HepG2 (cell line): ENCODE data around the gene PUS3. TPM values are rescaled to one million over a fixed set of nuclear protein-coding genes. Genes with fewer than 3 reads are reported as not detected.

Source experiments
- ATAC-seq: fragments of 200-7000 bp; cut with Tn5 transposase; 3 replicates; pipeline ENCODE4 v1.9.1; 2020; ENCODE audit warnings: mild to moderate bottlenecking, moderate library complexity
- BruUV-seq: library from RNA; stranded (reverse); fragments of 400-500 nt; replicated peaks from 2 replicates; lab custom pipeline; 2021; lab: Mats Ljungman, UMichigan
- CTCF ChIA-PET: fragments of 300-600 bp; formaldehyde crosslinking; extraction: SDS; loops from one replicate; lab custom pipeline; 2021; ENCODE audit warnings: low total read pairs, inconsistent platforms, low intra/inter-chr PET ratio; lab: Yijun Ruan, JAX
- POLR2A ChIA-PET: fragments of 350-600 bp; sonication (Branson Sonifier 250); formaldehyde crosslinking; loops from one replicate; lab custom pipeline; 2020; ENCODE audit warnings: antibody characterized with exemption, inconsistent platforms; lab: Yijun Ruan, JAX
- DNase-seq: peaks from one replicate; pipeline ENCODE4 v3.0.0-alpha.2; 2015; ENCODE audit warnings: low spot score
- FAIRE-seq: peaks from 3 replicates; lab custom pipeline; 2011; peaks lifted over from hg19 to GRCh38; lab: Jason Lieb, UNC
- H2AFZ ChIP-seq: one replicate; pipeline ENCODE4 v1.6.1; 2011; ENCODE audit warnings: low read length, inconsistent platforms
- H3K27ac ChIP-seq: fragments of 300-600 bp; 3 replicates; pipeline ENCODE4 v1.8.0; 2011; ENCODE audit warnings: mixed run types, mild to moderate bottlenecking, mixed read lengths, low read length, inconsistent platforms; ENCODE audit not compliant: insufficient read depth; ENCODE audit errors: extremely low read length
- H3K27me3 ChIP-seq, 2 experiments: fragments of 200-600 bp in 1 of 2; 2 replicates in 1 of 2; 3 replicates in 1 of 2; pipeline versions ENCODE4 v1.6.0 to v1.8.0; 2011; ENCODE audit warnings: low read length in 2 of 2, mild to moderate bottlenecking in 2 of 2, moderate library complexity in 2 of 2, inconsistent platforms in 1 of 2; ENCODE audit not compliant: insufficient read depth in 2 of 2, control insufficient read depth in 1 of 2
- H3K36me3 ChIP-seq, 2 experiments: fragments of 200-600 bp in 1 of 2; replicated peaks in 1 of 2; 2 replicates in 1 of 2; 3 replicates in 1 of 2; pipeline versions ENCODE4 v1.5.1 to v1.8.0; 2011; ENCODE audit warnings: low read length in 2 of 2, inconsistent platforms in 1 of 2; ENCODE audit not compliant: insufficient read depth in 2 of 2, control insufficient read depth in 1 of 2
- H3K4me1 ChIP-seq: 2 replicates; pipeline ENCODE4 v1.5.1; 2012; ENCODE audit warnings: low read length, inconsistent platforms; ENCODE audit not compliant: insufficient read depth
- H3K4me2 ChIP-seq: 2 replicates; pipeline ENCODE4 v1.6.0; 2011; ENCODE audit warnings: low read depth, low read length, inconsistent platforms
- H3K4me3 ChIP-seq, 3 experiments: fragments of 200-600 bp in 1 of 3; sonication (generic), shearing (Covaris generic) in 1 of 3; replicated peaks in 1 of 3; 2 replicates each; pipeline ENCODE4 v1.5.1; 2011 to 2016; ENCODE audit warnings: low read length in 3 of 3, inconsistent platforms in 2 of 3, low read depth in 2 of 3, mild to moderate bottlenecking in 2 of 3, control low read depth in 1 of 3, mixed read lengths in 1 of 3; ENCODE audit not compliant: insufficient read depth in 1 of 3
- H3K79me2 ChIP-seq: one replicate; pipeline ENCODE4 v1.6.1; 2011; ENCODE audit warnings: low read length, inconsistent platforms; ENCODE audit not compliant: insufficient read depth
- H3K9ac ChIP-seq: 2 replicates; pipeline ENCODE4 v1.6.0; 2011; ENCODE audit warnings: mild to moderate bottlenecking, low read depth, low read length, inconsistent platforms; ENCODE audit not compliant: insufficient read depth
- H3K9me3 ChIP-seq: 2 replicates; pipeline ENCODE4 v1.5.1; 2012; ENCODE audit warnings: mild to moderate bottlenecking, low read length
- H4K20me1 ChIP-seq: 2 replicates; pipeline ENCODE4 v1.6.0; 2011; ENCODE audit warnings: inconsistent platforms, mild to moderate bottlenecking, low read length, moderate library complexity; ENCODE audit not compliant: insufficient read depth
- DMAP1 ChIP-seq: IDR thresholded peaks from 2 replicates; pipeline ENCODE4 v1.6.1; 2016
- HNRNPH1 ChIP-seq: fragments of 200-400 bp; formaldehyde crosslinking; optimal IDR thresholded peaks from 2 replicates; pipeline ENCODE3; 2017; ENCODE audit warnings: mild to moderate bottlenecking, low read depth, low read length
- NPAS2 ChIP-seq: sonication (generic); formaldehyde crosslinking; IDR thresholded peaks from 2 replicates; pipeline ENCODE4 v1.8.0; 2022; ENCODE audit warnings: mild to moderate bottlenecking, missing genetic modification reagents, borderline replicate concordance
- PCBP1 ChIP-seq: fragments of 200-400 bp; formaldehyde crosslinking; IDR thresholded peaks from 2 replicates; pipeline ENCODE4 v1.6.1; 2017; ENCODE audit warnings: mild to moderate bottlenecking, low read depth, low read length, borderline replicate concordance
- SRF ChIP-seq: IDR thresholded peaks from 2 replicates; pipeline ENCODE4 v1.6.1; 2011; ENCODE audit warnings: mild to moderate bottlenecking, low read depth, low read length, moderate library complexity
- TBX2 ChIP-seq: sonication (generic); formaldehyde crosslinking; IDR thresholded peaks from 2 replicates; pipeline ENCODE4 v1.5.0; 2020; ENCODE audit warnings: missing genetic modification reagents, mild to moderate bottlenecking, borderline replicate concordance
- ZKSCAN5 ChIP-seq: sonication (generic); formaldehyde crosslinking; IDR thresholded peaks from 2 replicates; pipeline ENCODE4 v1.5.1; 2020; ENCODE audit warnings: mild to moderate bottlenecking, missing genetic modification reagents
- ZNF512 ChIP-seq: sonication (generic); formaldehyde crosslinking; IDR thresholded peaks from 2 replicates; pipeline ENCODE4 v1.4.0; 2020; ENCODE audit warnings: mild to moderate bottlenecking, missing genetic modification reagents
- ZNF589 ChIP-seq: sonication (generic); formaldehyde crosslinking; conservative IDR thresholded peaks from 2 replicates; pipeline ENCODE4 v1.8.0; 2022; ENCODE audit warnings: mild to moderate bottlenecking, moderate library complexity, missing genetic modification reagents
- ZNF777 ChIP-seq: sonication (generic); formaldehyde crosslinking; IDR thresholded peaks from 2 replicates; pipeline ENCODE4 v1.4.0; 2020; ENCODE audit warnings: missing genetic modification reagents
- ZNF839 ChIP-seq: sonication (generic); formaldehyde crosslinking; IDR thresholded peaks from 2 replicates; pipeline ENCODE4 v1.4.0; 2020; ENCODE audit warnings: missing genetic modification reagents, mild to moderate bottlenecking, borderline replicate concordance
- ZSCAN29 ChIP-seq: sonication (generic); formaldehyde crosslinking; conservative IDR thresholded peaks from 2 replicates; pipeline ENCODE4 v1.4.0; 2020; ENCODE audit warnings: mild to moderate bottlenecking, missing genetic modification reagents
- WGBS: methylation state at CpG from one replicate; pipeline ENCODE4 v1.1.6; 2017; ENCODE audit warnings: low lambda C conversion rate; 5-methylcytosine and 5-hydroxymethylcytosine counted together
- in situ Hi-C: cut with HindIII; loops from 2 replicates; pipeline ENCODE4 v1.10.0; 2017; ENCODE audit warnings: low pct_unique_long_range_greater_than_20kb; ENCODE audit not compliant: extremely low pct_ligation_motif_present
- intact Hi-C: fragments of 100-400 bp; cut with micrococcal nuclease; formaldehyde crosslinking; loops from one replicate; pipeline ENCODE4 v1.10.0; 2022; ENCODE audit not compliant: unreplicated experiment
- polyA plus RNA-seq, 8 experiments: library from polyadenylated mRNA; depleted of rRNA in 3 of 8; stranded (reverse) in 7 of 8; unstranded in 1 of 8; fragments of >200 nt; fragmentation: Illumina TruSeq in 4 of 8; extraction: Trizol in 4 of 8; gene quantifications; 2 replicates each; pipeline versions ENCODE4 v1.2.1 to v1.2.3, GENCODE V29; 2011 to 2016; ENCODE audit warnings: low read depth in 4 of 8, missing spikeins in 1 of 8, mixed read lengths in 1 of 8; ENCODE audit not compliant: insufficient read depth in 1 of 8
- total RNA-seq, 5 experiments: library from RNA; depleted of rRNA; stranded (reverse); fragments of >200 nt; fragmentation: Illumina TruSeq; extraction: Trizol; gene quantifications; 2 replicates each; pipeline ENCODE4 v1.2.3, GENCODE V29; 2016; ENCODE audit warnings: low read depth in 1 of 5
- TF ChIP-seq, protein P1 (sequence below): sonication (generic); formaldehyde crosslinking; IDR thresholded peaks from 2 replicates; pipeline ENCODE4 v1.4.0; 2020; ENCODE audit warnings: missing genetic modification reagents
- TF ChIP-seq, protein P2 (sequence below): sonication (generic); formaldehyde crosslinking; IDR thresholded peaks from 2 replicates; pipeline ENCODE4 v1.8.0; 2022; ENCODE audit warnings: mild to moderate bottlenecking, missing genetic modification reagents, moderate library complexity

Gene PUS3
- total and polyA plus RNA-seq, 2 of the 13 experiments (the other 11 are each of a cell fraction or from before 2014, with no cell fraction given), result 6.0 to 18.2 TPM

GRCh38 chr11:125873881-125874555 lies 29.0 kb downstream of the PUS3 start:
- no peak for FAIRE-seq
- CTCF ChIA-PET, result interaction anchor here (0.5 to 1.9 kb wide), 4 partner anchors 36 to 451 kb away, joined by 3 to 7 read pairs (median 4); no protein-coding TSS in a partner anchor
- Histone ChIP-seq H3K4me2 (peak overlapping the region; percentile 64), H2AFZ (no peak overlapping the region), H3K9ac (no peak overlapping the region), H3K36me3 (no peaks in the 10 kb centered on the region), H3K79me2 (no peaks in the 10 kb centered on the region)
- TF ChIP-seq ZNF589 (CRISPR knock-in tag), result no peak
- TF ChIP-seq ZSCAN29 (CRISPR knock-in tag), result no peak
- no peak for TF ChIP-seq PCBP1
- no peak for TF ChIP-seq ZNF777 (CRISPR knock-in tag)
- TF ChIP-seq ZNF839, result no peak
- TF ChIP-seq ZNF512 (CRISPR knock-in tag), result no peak
- no peak for TF ChIP-seq HNRNPH1
- TF ChIP-seq NPAS2, result no peak
- no peak for TF ChIP-seq TBX2 (CRISPR knock-in tag)
- no peak for TF ChIP-seq ZKSCAN5 (CRISPR knock-in tag)
- TF ChIP-seq, protein P1, sequence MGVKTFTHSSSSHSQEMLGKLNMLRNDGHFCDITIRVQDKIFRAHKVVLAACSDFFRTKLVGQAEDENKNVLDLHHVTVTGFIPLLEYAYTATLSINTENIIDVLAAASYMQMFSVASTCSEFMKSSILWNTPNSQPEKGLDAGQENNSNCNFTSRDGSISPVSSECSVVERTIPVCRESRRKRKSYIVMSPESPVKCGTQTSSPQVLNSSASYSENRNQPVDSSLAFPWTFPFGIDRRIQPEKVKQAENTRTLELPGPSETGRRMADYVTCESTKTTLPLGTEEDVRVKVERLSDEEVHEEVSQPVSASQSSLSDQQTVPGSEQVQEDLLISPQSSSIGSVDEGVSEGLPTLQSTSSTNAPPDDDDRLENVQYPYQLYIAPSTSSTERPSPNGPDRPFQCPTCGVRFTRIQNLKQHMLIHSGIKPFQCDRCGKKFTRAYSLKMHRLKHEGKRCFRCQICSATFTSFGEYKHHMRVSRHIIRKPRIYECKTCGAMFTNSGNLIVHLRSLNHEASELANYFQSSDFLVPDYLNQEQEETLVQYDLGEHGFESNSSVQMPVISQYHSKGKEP (CRISPR knock-in tag), result no peak
- TF ChIP-seq, protein P2, sequence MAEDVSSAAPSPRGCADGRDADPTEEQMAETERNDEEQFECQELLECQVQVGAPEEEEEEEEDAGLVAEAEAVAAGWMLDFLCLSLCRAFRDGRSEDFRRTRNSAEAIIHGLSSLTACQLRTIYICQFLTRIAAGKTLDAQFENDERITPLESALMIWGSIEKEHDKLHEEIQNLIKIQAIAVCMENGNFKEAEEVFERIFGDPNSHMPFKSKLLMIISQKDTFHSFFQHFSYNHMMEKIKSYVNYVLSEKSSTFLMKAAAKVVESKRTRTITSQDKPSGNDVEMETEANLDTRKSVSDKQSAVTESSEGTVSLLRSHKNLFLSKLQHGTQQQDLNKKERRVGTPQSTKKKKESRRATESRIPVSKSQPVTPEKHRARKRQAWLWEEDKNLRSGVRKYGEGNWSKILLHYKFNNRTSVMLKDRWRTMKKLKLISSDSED, result no peak
- no peak for TF ChIP-seq SRF
- TF ChIP-seq DMAP1 (CRISPR knock-in tag), result no peak
- TF ChIP-seq, all 625 proteins: peak for 0
- H3K27me3 ChIP-seq, result 0 out of 5 replicates have a peak, but pooled peaks cover 0 to 5% of the 10 kb centered on the region in 2 experiments
- H4K20me1 ChIP-seq, result no peaks in the 10 kb centered on the region
- 54% methylated on average over 16 of the region's 20 CpGs for WGBS
- peaks cover 6% of the 10 kb centered on the region for H3K4me1 ChIP-seq
- in situ Hi-C loops, result loop anchor here (5.0 to 10.0 kb wide), 4 partner anchors 149 to 449 kb away; partner anchors contain the start of gene CHEK1
- POLR2A ChIA-PET, result no interaction called here
- no TSS peak for BruUV-seq
- no peak for DNase-seq
- H3K27ac ChIP-seq, result no peak overlapping the region
- no peaks in the 10 kb centered on the region for H3K9me3 ChIP-seq
- peak; percentile 50 for ATAC-seq
- peak overlapping the region in 2 of 3 experiments; percentile 19 to 36; a peak in 3 of 6 replicates for H3K4me3 ChIP-seq
- intact Hi-C loops, result loop anchor here (5.0 kb wide), 1 partner anchor 912 kb away; no protein-coding TSS in a partner anchor
